ENCODE results near the gene KCNG4. TPM values are rescaled to one million over a fixed set of nuclear protein-coding genes. Genes with fewer than 3 reads are reported as not detected.
A peak's percentile ranks its signal among the peaks of the same experiment; 100 is the strongest.

Gene KCNG4
- total and polyA plus RNA-seq, 2 of the 8 experiments (the other 6 are each of a cell fraction or from before 2014, with no cell fraction given) = not detected

- Histone ChIP-seq H3K79me1 (ENCODE audit: low read depth, low read length) (no peaks in the 10 kb centered on the region), H3K23ac (ENCODE audit: insufficient read length) (no peak overlapping the region), H4K91ac (replicated peaks; ENCODE audit: insufficient read length, low read length) (no peak overlapping the region), H4K5ac (ENCODE audit: insufficient read length, low read depth, low read length) (no peak overlapping the region), H2BK5ac (ENCODE audit: low read depth, low read length) (no peak overlapping the region), H4K8ac (ENCODE audit: extremely low read depth, insufficient read depth, low read length) (no peak overlapping the region), H3K4me1 (replicated peaks in 1 of 4; ENCODE audit: control insufficient read depth in 3 of 4, insufficient read depth in 4 of 4, low read length in 3 of 4) (no peaks in the 10 kb centered on the region), H2BK12ac (ENCODE audit: low read depth, low read length) (no peak overlapping the region), H2BK15ac (ENCODE audit: low read length) (no peak overlapping the region), H3K36me3 (ENCODE audit: control insufficient read depth in 2 of 4, insufficient read depth in 4 of 4, low read length in 3 of 4) (no peaks in the 10 kb centered on the region), H3K56ac (replicated peaks; ENCODE audit: insufficient read length, low read depth, low read length) (no peak overlapping the region), H2AK5ac (ENCODE audit: low read depth, low read length) (no peak overlapping the region), H4K20me1 (replicated peaks in 1 of 2; ENCODE audit: control insufficient read depth in 1 of 2, insufficient read depth in 2 of 2, low read length in 2 of 2) (no peaks in the 10 kb centered on the region), H3K9me3 (ENCODE audit: insufficient read depth in 2 of 2, low read depth in 1 of 2, low read length in 1 of 2) (no peaks in the 10 kb centered on the region; a peak in 1 of 4 replicates), H2AFZ (ENCODE audit: low read length) (no peak overlapping the region), H3K9ac (replicated peaks in 1 of 4; ENCODE audit: extremely low read depth in 1 of 4, low read depth in 3 of 4, low read length in 3 of 4) (no peak overlapping the region), H3K79me2 (ENCODE audit: control insufficient read depth in 1 of 2, insufficient read depth in 2 of 2, low read length in 2 of 2) (no peaks in the 10 kb centered on the region), H3K4me3 (ENCODE audit: extremely low read depth in 1 of 4, insufficient read depth in 2 of 4, low read depth in 3 of 4, low read length in 4 of 4) (no peak overlapping the region), H2BK120ac (replicated peaks; ENCODE audit: low read depth, low read length) (no peak overlapping the region), H3K27ac (ENCODE audit: low read depth, low read length) (no peak overlapping the region), H3K4ac (replicated peaks; ENCODE audit: insufficient read length, low read depth, low read length) (no peak overlapping the region), H3K4me2 (ENCODE audit: insufficient read depth in 1 of 2, low read depth in 2 of 2, low read length in 2 of 2) (no peak overlapping the region), H3K18ac (ENCODE audit: extremely low read depth, low read length) (no peak overlapping the region), H2BK20ac (ENCODE audit: low read length) (no peak overlapping the region), H3K23me2 (ENCODE audit: low read depth, low read length) (no peaks in the 10 kb centered on the region), H3K27me3 (replicated peaks in 1 of 4; ENCODE audit: control insufficient read depth in 3 of 4, extremely low read depth in 1 of 4, insufficient read depth in 3 of 4, low read length in 3 of 4) (no peaks in the 10 kb centered on the region; a peak in 1 of 7 replicates), H3K14ac (ENCODE audit: insufficient read length) (no peak overlapping the region)
- CTCF ChIA-PET (ENCODE audit: partially characterized antibody) = interaction anchor here (0.8 to 2.2 kb wide), 3 partner anchors 22 to 64 kb away, joined by 3 to 6 read pairs (median 4); no protein-coding TSS in a partner anchor
- POLR2A ChIA-PET (ENCODE audit: partially characterized antibody) = no interaction called here
- TF ChIP-seq TCF12 (IDR thresholded peaks at IDR 0.05; ENCODE audit: low read depth, low read length) (no peak), SP1 (IDR thresholded peaks at IDR 0.05; ENCODE audit: low read depth, low read length) (peak; percentile 56; the same call in 1 of the 2 replicates)
- no peak for DNase-seq (ENCODE audit: low read depth in 1 of 2, low spot score in 2 of 2)
- 91% methylated on average over 1 of the region's 1 CpG; no CpG with 5 or more reads in 1 of the 2 experiments for WGBS, 2 experiments (ENCODE audit: extremely low coverage in 1 of 2, insufficient coverage in 1 of 2, insufficient read length in 1 of 2, insufficient replicate concordance in 2 of 2, low coverage in 1 of 2, low lambda C conversion rate in 2 of 2, missing lambda C conversion rate in 1 of 2)
- no peak for FAIRE-seq
Observed at GRCh38 chr16:84243732-84244131, 3.9 kb upstream of the KCNG4 start.

Measured in H1 (cell line).